ENCODE results near the gene PVALB.

The PVALB gene

GRCh38 chr22:36765943-36766450 lies 50.8 kb downstream of the PVALB start:
- H3K27me3 ChIP-seq (ENCODE audit: insufficient read depth, poor library complexity, severe bottlenecking) = no peaks in the 10 kb centered on the region
- H3K4me3 ChIP-seq (replicated peaks; ENCODE audit: insufficient read depth, low read length) = no peak overlapping the region
- no peak for TF ChIP-seq SPI1 (IDR thresholded peaks at IDR 0.05; ENCODE audit: borderline replicate concordance, low read depth)
- no peak for TF ChIP-seq CTCF (IDR thresholded peaks at IDR 0.05; ENCODE audit: insufficient read depth, low read length)
- no peak for TF ChIP-seq GABPA (IDR thresholded peaks at IDR 0.05; ENCODE audit: low read depth)
- no peak for TF ChIP-seq POLR2AphosphoS5 (IDR thresholded peaks at IDR 0.05; ENCODE audit: low read depth)
- no peak for TF ChIP-seq REST (IDR thresholded peaks at IDR 0.05; ENCODE audit: insufficient replicate concordance, low read depth)
- H3K27ac ChIP-seq (replicated peaks) = no peak overlapping the region
- no peak for DNase-seq (ENCODE audit: low read depth in 1 of 2, low spot score in 1 of 2)

- H3K4me3 ChIP-seq (replicated peaks; ENCODE audit: insufficient read depth, low read length) = no peak overlapping the region
- no peaks in the 10 kb centered on the region for H3K27me3 ChIP-seq (ENCODE audit: insufficient read depth, poor library complexity, severe bottlenecking)
- TF ChIP-seq GABPA (IDR thresholded peaks at IDR 0.05; ENCODE audit: low read depth) = no peak
- no peak for TF ChIP-seq POLR2AphosphoS5 (IDR thresholded peaks at IDR 0.05; ENCODE audit: low read depth)
- TF ChIP-seq SPI1 (IDR thresholded peaks at IDR 0.05; ENCODE audit: borderline replicate concordance, low read depth) = no peak
- no peak for TF ChIP-seq REST (IDR thresholded peaks at IDR 0.05; ENCODE audit: insufficient replicate concordance, low read depth)
- no peak for TF ChIP-seq CTCF (IDR thresholded peaks at IDR 0.05; ENCODE audit: insufficient read depth, low read length)
- no peak for DNase-seq (ENCODE audit: low read depth in 1 of 2, low spot score in 1 of 2)
- no peak overlapping the region for H3K27ac ChIP-seq (replicated peaks)
These were observed 51.5 kb downstream of the PVALB start for GRCh38 chr22:36765131-36765942.

- H3K27me3 ChIP-seq (ENCODE audit: insufficient read depth, poor library complexity, severe bottlenecking) = no peaks in the 10 kb centered on the region
- H3K4me3 ChIP-seq (replicated peaks; ENCODE audit: insufficient read depth, low read length) = no peak overlapping the region
- H3K27ac ChIP-seq (replicated peaks) = no peak overlapping the region
- TF ChIP-seq GABPA (IDR thresholded peaks at IDR 0.05; ENCODE audit: low read depth) = no peak
- TF ChIP-seq REST (IDR thresholded peaks at IDR 0.05; ENCODE audit: insufficient replicate concordance, low read depth) = no peak
- no peak for TF ChIP-seq POLR2AphosphoS5 (IDR thresholded peaks at IDR 0.05; ENCODE audit: low read depth)
- no peak for TF ChIP-seq CTCF (IDR thresholded peaks at IDR 0.05; ENCODE audit: insufficient read depth, low read length)
- TF ChIP-seq SPI1 (IDR thresholded peaks at IDR 0.05; ENCODE audit: borderline replicate concordance, low read depth) = no peak
- no peak for DNase-seq (ENCODE audit: low read depth in 1 of 2, low spot score in 1 of 2)
These were observed 52.2 kb downstream of the PVALB start for GRCh38 chr22:36764641-36765040.

All from HL-60 (cell line).